SK-N-SH (cell line): ENCODE measurements around the gene POLD4.

Experiments
- CHD2 ChIP-seq: fragments of 150-350 bp; IDR thresholded peaks from 2 replicates; pipeline ENCODE4 v1.6.1; 2018; ENCODE audit warnings: low read length; ENCODE audit not compliant: partially characterized antibody
- FOSL2 ChIP-seq: IDR thresholded peaks from 2 replicates; pipeline ENCODE4 v1.4.0; 2012; ENCODE audit warnings: low read depth, mild to moderate bottlenecking, moderate library complexity, borderline replicate concordance
- GABPA ChIP-seq: IDR thresholded peaks from 2 replicates; pipeline ENCODE4 v1.4.0; 2012; ENCODE audit warnings: low read depth, mild to moderate bottlenecking
- JUND ChIP-seq: IDR thresholded peaks from 2 replicates; pipeline ENCODE4 v1.4.0; 2012
- POLR2AphosphoS5 ChIP-seq: IDR thresholded peaks from 2 replicates; pipeline ENCODE4 v1.6.1; 2012; ENCODE audit warnings: low read depth, low read length
- TF ChIP-seq, protein P1 (sequence below): fragments of 200-600 bp; sonication (generic); IDR thresholded peaks from 2 replicates; pipeline ENCODE4 v1.6.1; 2017; ENCODE audit warnings: antibody characterized with exemption, mild to moderate bottlenecking, moderate library complexity

DNA sequence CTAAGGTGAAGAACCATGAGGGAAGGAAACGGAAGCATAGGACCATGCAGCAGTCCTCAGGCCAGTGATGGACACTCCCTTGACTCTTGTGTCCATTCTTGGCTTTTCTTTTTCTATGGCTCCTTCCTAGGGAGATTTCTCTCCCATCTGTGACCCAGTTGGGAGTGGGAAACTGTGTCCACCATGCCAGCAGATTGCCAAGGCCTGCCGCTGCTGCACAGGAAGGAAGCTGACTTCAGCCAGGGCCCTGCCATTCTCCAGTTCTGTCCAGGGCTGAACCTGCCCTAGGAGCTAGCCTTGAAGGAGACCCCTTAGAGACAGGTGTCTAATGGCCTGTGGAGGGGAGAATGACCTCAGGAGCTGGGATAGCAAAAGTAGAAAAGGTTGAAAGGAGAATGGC is 32.7 kb downstream of the POLD4 start:
- TF ChIP-seq JUND (no peak), CHD2 (no peak), FOSL2 (no peak), GABPA (no peak), POLR2AphosphoS5 (no peak)
- TF ChIP-seq, protein P1, sequence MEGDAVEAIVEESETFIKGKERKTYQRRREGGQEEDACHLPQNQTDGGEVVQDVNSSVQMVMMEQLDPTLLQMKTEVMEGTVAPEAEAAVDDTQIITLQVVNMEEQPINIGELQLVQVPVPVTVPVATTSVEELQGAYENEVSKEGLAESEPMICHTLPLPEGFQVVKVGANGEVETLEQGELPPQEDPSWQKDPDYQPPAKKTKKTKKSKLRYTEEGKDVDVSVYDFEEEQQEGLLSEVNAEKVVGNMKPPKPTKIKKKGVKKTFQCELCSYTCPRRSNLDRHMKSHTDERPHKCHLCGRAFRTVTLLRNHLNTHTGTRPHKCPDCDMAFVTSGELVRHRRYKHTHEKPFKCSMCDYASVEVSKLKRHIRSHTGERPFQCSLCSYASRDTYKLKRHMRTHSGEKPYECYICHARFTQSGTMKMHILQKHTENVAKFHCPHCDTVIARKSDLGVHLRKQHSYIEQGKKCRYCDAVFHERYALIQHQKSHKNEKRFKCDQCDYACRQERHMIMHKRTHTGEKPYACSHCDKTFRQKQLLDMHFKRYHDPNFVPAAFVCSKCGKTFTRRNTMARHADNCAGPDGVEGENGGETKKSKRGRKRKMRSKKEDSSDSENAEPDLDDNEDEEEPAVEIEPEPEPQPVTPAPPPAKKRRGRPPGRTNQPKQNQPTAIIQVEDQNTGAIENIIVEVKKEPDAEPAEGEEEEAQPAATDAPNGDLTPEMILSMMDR, result no peak
